Panc1 (cell line): ENCODE measurements around the gene THAP10. TPM values are rescaled to one million over a fixed set of nuclear protein-coding genes. Genes with fewer than 3 reads are reported as not detected.
A peak's percentile ranks its signal among the peaks of the same experiment; 100 is the strongest.

Experiments used
- ATAC-seq: fragments of 200-7000 bp; cut with Tn5 transposase; 2 replicates; pipeline ENCODE4 v1.9.1; 2020; ENCODE audit warnings: mild to moderate bottlenecking, moderate library complexity
- BruUV-seq: library from RNA; stranded (reverse); fragments of 400-500 nt; replicated peaks from 2 replicates; lab custom pipeline; 2021; lab: Mats Ljungman, UMichigan
- CTCF ChIA-PET: fragments of 300-600 bp; sonication (Branson Sonifier 250); formaldehyde crosslinking; loops from one replicate; lab custom pipeline; 2022; ENCODE audit warnings: antibody characterized with exemption; lab: Charles Lee
- POLR2A ChIA-PET: fragments of 300-600 bp; sonication (Branson Sonifier 250); formaldehyde crosslinking; loops from one replicate; lab custom pipeline; 2022; ENCODE audit warnings: antibody characterized with exemption; lab: Charles Lee
- DNase-seq: peaks from one replicate; pipeline ENCODE4 v3.0.0-alpha.2; 2010; ENCODE audit warnings: low read depth, low spot score
- H3K27ac ChIP-seq: 2 replicates; pipeline ENCODE4 v1.5.1; 2011; ENCODE audit warnings: mild to moderate bottlenecking, low read length, inconsistent platforms
- H3K27me3 ChIP-seq: fragments of 200-500 bp; sonication (Bioruptor generic); 2 replicates; pipeline ENCODE4 v1.6.0; 2014; ENCODE audit warnings: low read length, inconsistent platforms; ENCODE audit not compliant: control insufficient read depth, insufficient read depth
- H3K36me3 ChIP-seq: fragments of 200-500 bp; sonication (Bioruptor generic); 2 replicates; pipeline ENCODE4 v1.5.1; 2014; ENCODE audit warnings: inconsistent platforms, mild to moderate bottlenecking, low read length, moderate library complexity; ENCODE audit not compliant: control insufficient read depth, insufficient read depth
- H3K4me1 ChIP-seq: 2 replicates; pipeline ENCODE4 v1.5.1; 2011; ENCODE audit warnings: inconsistent platforms, mild to moderate bottlenecking, low read length, moderate library complexity; ENCODE audit not compliant: control insufficient read depth, insufficient read depth
- H3K4me3 ChIP-seq, 2 experiments: 2 replicates each; pipeline ENCODE4 v1.5.1; 2011 to 2012; ENCODE audit warnings: low read depth in 2 of 2, low read length in 2 of 2, mild to moderate bottlenecking in 2 of 2, inconsistent platforms in 1 of 2, moderate library complexity in 1 of 2
- H3K9me3 ChIP-seq: fragments of 200-500 bp; sonication (Bioruptor generic); 2 replicates; pipeline ENCODE4 v1.5.1; 2014; ENCODE audit warnings: low read depth, mild to moderate bottlenecking, inconsistent platforms, low read length, moderate library complexity; ENCODE audit not compliant: control insufficient read depth, insufficient read depth
- CTCF ChIP-seq: fragments of 450-650 bp; IDR thresholded peaks from 2 replicates; pipeline ENCODE4 v1.5.1; 2017; ENCODE audit warnings: mild to moderate bottlenecking
- POLR2AphosphoS5 ChIP-seq: IDR thresholded peaks from 2 replicates; pipeline ENCODE4 v1.6.1; 2012; ENCODE audit warnings: mild to moderate bottlenecking, low read depth, low read length, moderate library complexity
- REST ChIP-seq, 2 experiments: IDR thresholded peaks; 2 replicates each; pipeline ENCODE4 v1.6.1; 2011 to 2012; ENCODE audit warnings: low read depth in 2 of 2, control low read depth in 1 of 2, low read length in 1 of 2, mild to moderate bottlenecking in 1 of 2, moderate library complexity in 1 of 2; ENCODE audit not compliant: insufficient read depth in 1 of 2
- SIN3A ChIP-seq: IDR thresholded peaks from 2 replicates; pipeline ENCODE4 v1.6.1; 2012; ENCODE audit warnings: low read depth, mild to moderate bottlenecking, low read length, moderate library complexity, borderline replicate concordance; ENCODE audit not compliant: insufficient read depth
- TCF7L2 ChIP-seq: IDR thresholded peaks from 2 replicates; pipeline ENCODE4 v1.6.1; 2011; ENCODE audit warnings: mild to moderate bottlenecking, low read depth, low read length, inconsistent platforms
- in situ Hi-C: cut with HindIII; loops from 2 replicates; pipeline ENCODE4 v1.10.0; 2016; ENCODE audit warnings: low sequenced_read_pairs, low pct_unique_long_range_greater_than_20kb
- intact Hi-C: fragments of 100-400 bp; cut with micrococcal nuclease; formaldehyde crosslinking; loops from one replicate; pipeline ENCODE4 v1.10.0; 2022; ENCODE audit not compliant: unreplicated experiment
- total RNA-seq: library from RNA; stranded (reverse); gene quantifications from one replicate; pipeline ENCODE4 v1.2.1, GENCODE V29; 2021; ENCODE audit not compliant: unreplicated experiment

THAP10 gene
- total RNA-seq, 1 experiment from 2014 or later = 6.7 TPM

GRCh38 chr15:70876683-70877082 is 15.6 kb downstream of the THAP10 start:
- intact Hi-C loops (no loop called here), in situ Hi-C loops (no loop called here)
- DNase-seq (no peak), ATAC-seq (no peak)
- Histone ChIP-seq H3K36me3 (no peaks in the 10 kb centered on the region), H3K9me3 (peaks cover 5% of the 10 kb centered on the region; the same call in 1 of the 2 replicates), H3K4me1 (peaks cover 9% of the 10 kb centered on the region; the same call in 1 of the 2 replicates), H3K27ac (no peak overlapping the region), H3K4me3 (no peak overlapping the region), H3K27me3 (no peaks in the 10 kb centered on the region)
- ChIA-PET POLR2A (no interaction called here), CTCF (no interaction called here)
- TF ChIP-seq TCF7L2 = no peak
- no peak for TF ChIP-seq REST (IDR thresholded peaks at IDR 0.05; ENCODE audit: insufficient read depth in 1 of 2, low read depth in 2 of 2, low read length in 1 of 2)
- BruUV-seq = no TSS peak

GRCh38 chr15:70876011-70876410 is 16.2 kb downstream of the THAP10 start:
- intact Hi-C loops (no loop called here), in situ Hi-C loops (no loop called here)
- H3K36me3 ChIP-seq = no peaks in the 10 kb centered on the region
- POLR2A ChIA-PET = no interaction called here
- BruUV-seq = no TSS peak
- H3K9me3 ChIP-seq = peaks cover 5% of the 10 kb centered on the region; the same call in 1 of the 2 replicates
- peak overlapping the region; percentile 57 for H3K27ac ChIP-seq
- H3K4me3 ChIP-seq = no peak overlapping the region
- CTCF ChIA-PET = no interaction called here
- H3K27me3 ChIP-seq = no peaks in the 10 kb centered on the region
- ATAC-seq (no peak), DNase-seq (no peak)
- H3K4me1 ChIP-seq = peaks cover 9% of the 10 kb centered on the region; the same call in 1 of the 2 replicates
- TF ChIP-seq POLR2AphosphoS5 (no peak), CTCF (no peak), TCF7L2 (no peak), SIN3A (no peak), REST (IDR thresholded peaks at IDR 0.05; ENCODE audit: insufficient read depth in 1 of 2, low read depth in 2 of 2, low read length in 1 of 2) (no peak)
